HG03039 (cell line): ENCODE results near the gene ARL14.

ENCODE experiments used
- ATAC-seq: cut with Tn5 transposase; IDR thresholded peaks from one replicate; pipeline ENCODE4 v1.9.1; 2021; ENCODE audit warnings: mild to moderate bottlenecking, moderate library complexity; ENCODE audit not compliant: unreplicated experiment

Gene ARL14

DNA sequence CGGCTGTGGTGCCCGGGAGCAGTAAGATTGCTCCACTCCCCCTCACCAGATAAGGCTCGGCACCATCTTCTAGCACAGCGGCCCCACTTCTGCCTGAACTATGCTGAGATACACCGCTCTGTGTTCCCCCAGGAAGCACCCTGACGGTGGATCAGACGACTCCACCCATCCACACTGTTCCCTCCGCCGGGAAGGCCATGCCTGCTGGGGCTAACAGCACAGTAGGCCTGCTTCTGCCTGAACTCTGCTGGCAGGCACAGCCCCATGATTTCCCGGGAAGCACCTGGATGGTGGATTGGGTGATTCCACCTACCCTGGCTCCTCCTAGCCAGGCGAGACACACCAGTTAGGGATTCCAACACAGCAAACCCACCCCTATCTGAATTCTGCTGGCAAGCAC, 42.8 kb downstream of the ARL14 start:
- ATAC-seq, result no peak

DNA sequence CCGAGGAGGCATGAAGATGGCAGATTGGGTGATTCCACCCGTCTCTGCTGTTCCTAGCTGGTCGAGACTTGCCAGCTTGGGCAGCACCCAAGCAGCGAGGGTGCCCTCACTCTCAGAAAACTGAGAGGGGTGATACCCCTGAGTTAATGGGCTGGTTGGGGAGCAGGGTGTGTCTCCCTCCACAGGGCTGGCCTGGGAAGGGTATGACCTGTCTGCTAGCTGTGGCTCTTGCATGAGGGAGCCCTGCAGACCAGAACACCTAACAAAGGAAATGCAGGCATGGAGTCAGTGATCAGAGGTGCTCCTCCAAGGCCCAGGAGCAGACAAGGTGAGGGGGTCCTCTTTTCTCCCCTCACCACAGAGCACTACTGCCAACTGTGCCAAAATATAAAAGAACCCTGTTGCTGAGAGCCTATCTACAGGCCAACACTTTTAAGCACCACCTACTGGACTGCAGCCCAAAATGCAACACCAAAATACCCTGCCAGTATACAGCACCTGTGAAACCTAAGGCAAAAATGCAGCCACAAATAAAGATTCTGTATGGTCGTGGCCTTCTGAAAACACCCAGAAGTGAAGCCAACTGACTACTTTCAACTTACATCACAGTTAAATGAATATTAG, 43.3 kb downstream of the ARL14 start:
- no peak for ATAC-seq

DNA sequence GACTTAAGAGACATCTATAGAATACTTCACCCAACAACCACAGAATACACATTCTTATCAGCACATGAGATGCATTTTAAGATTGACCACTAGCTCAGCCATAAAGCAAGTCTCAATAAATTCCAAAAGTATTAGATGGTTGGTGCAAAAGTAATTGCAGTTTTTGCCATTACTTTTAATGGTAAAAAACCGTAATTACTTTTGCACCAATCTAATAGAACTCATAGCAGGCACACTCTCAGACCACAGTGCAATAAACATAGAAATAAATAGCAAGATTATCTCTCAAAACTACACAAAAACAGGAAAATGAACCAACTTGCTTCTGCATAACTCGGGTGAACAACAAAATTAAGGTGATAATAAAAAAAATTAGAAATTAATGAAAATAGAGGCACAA, 45.4 kb downstream of the ARL14 start:
- ATAC-seq, result no peak

DNA sequence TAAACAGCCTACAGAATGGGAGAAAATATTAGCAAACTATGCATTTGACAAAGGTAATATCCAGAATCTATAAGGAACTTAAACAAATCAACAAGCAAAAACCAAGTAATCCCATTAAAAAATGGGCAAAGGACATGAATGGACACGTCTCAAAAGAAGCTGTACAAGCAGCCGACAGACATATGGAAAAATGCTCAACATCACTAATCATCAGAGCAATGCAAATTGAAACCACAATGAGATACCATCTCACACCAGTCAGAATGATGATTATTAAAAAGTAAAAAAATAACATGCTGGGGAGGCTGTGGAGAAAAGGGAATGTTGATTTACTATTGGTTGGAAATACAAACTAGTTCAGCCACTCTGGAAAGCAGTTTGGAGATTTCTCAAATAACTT, 48.4 kb downstream of the ARL14 start:
- no peak for ATAC-seq
